Hepatocyte (in vitro differentiated cells): ENCODE results near the gene CCDC13. TPM values are rescaled to one million over a fixed set of nuclear protein-coding genes. Genes with fewer than 3 reads are reported as not detected.

Source experiments
- DNase-seq: peaks from one replicate; pipeline ENCODE4 v3.0.0-alpha.2; 2016; ENCODE audit warnings: low spot score
- H2AFZ ChIP-seq: fragments of 200-600 bp; sonication (generic); 2 replicates; pipeline ENCODE4 v1.6.0; 2016; ENCODE audit warnings: antibody characterized with exemption, mild to moderate bottlenecking
- H3K27ac ChIP-seq: fragments of 200-600 bp; sonication (generic); 2 replicates; pipeline ENCODE4 v1.5.1; 2016; ENCODE audit warnings: mild to moderate bottlenecking
- H3K27me3 ChIP-seq: fragments of 200-600 bp; sonication (generic); 2 replicates; pipeline ENCODE4 v1.6.1; 2016
- H3K36me3 ChIP-seq: fragments of 200-600 bp; sonication (generic); replicated peaks from 2 replicates; pipeline ENCODE4 v1.5.1; 2016; ENCODE audit warnings: low read depth; ENCODE audit not compliant: insufficient read depth
- H3K4me1 ChIP-seq: fragments of 200-600 bp; sonication (generic); 2 replicates; pipeline ENCODE4 v1.5.1; 2016; ENCODE audit warnings: mild to moderate bottlenecking, moderate library complexity; ENCODE audit not compliant: insufficient read depth
- H3K4me2 ChIP-seq: fragments of 200-600 bp; sonication (generic); 2 replicates; pipeline ENCODE4 v1.6.0; 2016
- H3K4me3 ChIP-seq: fragments of 200-600 bp; sonication (generic); 2 replicates; pipeline ENCODE4 v1.5.1; 2016; ENCODE audit warnings: mild to moderate bottlenecking
- H3K79me2 ChIP-seq: fragments of 200-600 bp; sonication (generic); 2 replicates; pipeline ENCODE4 v1.6.0; 2017; ENCODE audit warnings: mild to moderate bottlenecking
- H3K9me2 ChIP-seq: fragments of 200-600 bp; sonication (generic); replicated peaks from 2 replicates; pipeline ENCODE4 v1.6.0; 2017; ENCODE audit warnings: mild to moderate bottlenecking; ENCODE audit not compliant: insufficient read depth
- H3K9me3 ChIP-seq: fragments of 200-600 bp; sonication (generic); 2 replicates; pipeline ENCODE4 v1.5.1; 2016; ENCODE audit warnings: low read depth, mild to moderate bottlenecking
- H4K20me1 ChIP-seq: fragments of 200-600 bp; sonication (generic); 2 replicates; pipeline ENCODE4 v1.6.0; 2016; ENCODE audit warnings: mild to moderate bottlenecking; ENCODE audit not compliant: insufficient read depth, poor library complexity, severe bottlenecking
- EZH2 ChIP-seq: fragments of 200-600 bp; sonication (generic); IDR thresholded peaks from 2 replicates; pipeline ENCODE4 v1.6.1; 2016; ENCODE audit warnings: antibody characterized with exemption, mild to moderate bottlenecking, borderline replicate concordance
- EZH2phosphoT487 ChIP-seq: fragments of 200-600 bp; sonication (generic); IDR thresholded peaks from one replicate; pipeline ENCODE4 v1.6.1; 2018; ENCODE audit warnings: antibody characterized with exemption, mild to moderate bottlenecking, low read depth, moderate library complexity; ENCODE audit not compliant: unreplicated experiment, severe bottlenecking
- WGBS: methylation state at CpG from one replicate; pipeline ENCODE4 v1.1.6; 2016; ENCODE audit warnings: low lambda C conversion rate; ENCODE audit errors: missing lambda C conversion rate; 5-methylcytosine and 5-hydroxymethylcytosine counted together
- polyA plus RNA-seq: library from polyadenylated mRNA; unstranded; fragments of >200 nt; fragmentation: Nextera tagmentation; extraction: Ambion mirVana; gene quantifications from 2 replicates; pipeline ENCODE4 v1.2.1, GENCODE V29; 2016
- total RNA-seq: library from RNA; depleted of rRNA; stranded (reverse); fragments of >200 nt; gene quantifications from 2 replicates; pipeline ENCODE4 v1.2.3, GENCODE V29; 2014
- TF ChIP-seq, protein P1 (sequence below): fragments of 200-600 bp; sonication (generic); IDR thresholded peaks from 2 replicates; pipeline ENCODE4 v1.5.1; 2016; ENCODE audit warnings: antibody characterized with exemption, mild to moderate bottlenecking; ENCODE audit not compliant: poor library complexity

CCDC13 gene
- total and polyA plus RNA-seq, 2 experiments from 2014 or later, result 0.63 TPM; not detected in 1

- WGBS, result 84% methylated on average over 6 of the region's 6 CpGs
- H3K4me2 ChIP-seq, result no peak overlapping the region
- no peaks in the 10 kb centered on the region for H3K79me2 ChIP-seq
- peaks cover 8% of the 10 kb centered on the region for H3K4me1 ChIP-seq
- no peak for DNase-seq
- H3K36me3 ChIP-seq, result no peaks in the 10 kb centered on the region
- H3K27ac ChIP-seq, result peak overlapping the region; percentile 20
- no peaks in the 10 kb centered on the region for H3K9me2 ChIP-seq
- H3K27me3 ChIP-seq, result no peaks in the 10 kb centered on the region
- no peaks in the 10 kb centered on the region for H4K20me1 ChIP-seq
- H2AFZ ChIP-seq, result no peak overlapping the region
- TF ChIP-seq EZH2 (no peak), EZH2phosphoT487 (no peak)
- TF ChIP-seq, protein P1, sequence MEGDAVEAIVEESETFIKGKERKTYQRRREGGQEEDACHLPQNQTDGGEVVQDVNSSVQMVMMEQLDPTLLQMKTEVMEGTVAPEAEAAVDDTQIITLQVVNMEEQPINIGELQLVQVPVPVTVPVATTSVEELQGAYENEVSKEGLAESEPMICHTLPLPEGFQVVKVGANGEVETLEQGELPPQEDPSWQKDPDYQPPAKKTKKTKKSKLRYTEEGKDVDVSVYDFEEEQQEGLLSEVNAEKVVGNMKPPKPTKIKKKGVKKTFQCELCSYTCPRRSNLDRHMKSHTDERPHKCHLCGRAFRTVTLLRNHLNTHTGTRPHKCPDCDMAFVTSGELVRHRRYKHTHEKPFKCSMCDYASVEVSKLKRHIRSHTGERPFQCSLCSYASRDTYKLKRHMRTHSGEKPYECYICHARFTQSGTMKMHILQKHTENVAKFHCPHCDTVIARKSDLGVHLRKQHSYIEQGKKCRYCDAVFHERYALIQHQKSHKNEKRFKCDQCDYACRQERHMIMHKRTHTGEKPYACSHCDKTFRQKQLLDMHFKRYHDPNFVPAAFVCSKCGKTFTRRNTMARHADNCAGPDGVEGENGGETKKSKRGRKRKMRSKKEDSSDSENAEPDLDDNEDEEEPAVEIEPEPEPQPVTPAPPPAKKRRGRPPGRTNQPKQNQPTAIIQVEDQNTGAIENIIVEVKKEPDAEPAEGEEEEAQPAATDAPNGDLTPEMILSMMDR, result no peak
- no peaks in the 10 kb centered on the region for H3K9me3 ChIP-seq
- no peak overlapping the region for H3K4me3 ChIP-seq
Measured at GRCh38 chr3:42762046-42762724, 10.9 kb downstream of the CCDC13 start.

GRCh38 chr3:42758126-42758525 lies 14.9 kb downstream of the CCDC13 start:
- no peak for DNase-seq
- Histone ChIP-seq H3K27ac (no peak overlapping the region), H3K4me1 (peaks cover 8% of the 10 kb centered on the region), H3K79me2 (no peaks in the 10 kb centered on the region), H3K9me3 (no peaks in the 10 kb centered on the region), H3K9me2 (no peaks in the 10 kb centered on the region), H3K4me2 (no peak overlapping the region), H2AFZ (no peak overlapping the region), H3K4me3 (no peak overlapping the region), H3K27me3 (no peaks in the 10 kb centered on the region), H4K20me1 (no peaks in the 10 kb centered on the region), H3K36me3 (no peaks in the 10 kb centered on the region)
- TF ChIP-seq, protein P1, result no peak
- WGBS, result 90% methylated on average over 11 of the region's 11 CpGs

DNA sequence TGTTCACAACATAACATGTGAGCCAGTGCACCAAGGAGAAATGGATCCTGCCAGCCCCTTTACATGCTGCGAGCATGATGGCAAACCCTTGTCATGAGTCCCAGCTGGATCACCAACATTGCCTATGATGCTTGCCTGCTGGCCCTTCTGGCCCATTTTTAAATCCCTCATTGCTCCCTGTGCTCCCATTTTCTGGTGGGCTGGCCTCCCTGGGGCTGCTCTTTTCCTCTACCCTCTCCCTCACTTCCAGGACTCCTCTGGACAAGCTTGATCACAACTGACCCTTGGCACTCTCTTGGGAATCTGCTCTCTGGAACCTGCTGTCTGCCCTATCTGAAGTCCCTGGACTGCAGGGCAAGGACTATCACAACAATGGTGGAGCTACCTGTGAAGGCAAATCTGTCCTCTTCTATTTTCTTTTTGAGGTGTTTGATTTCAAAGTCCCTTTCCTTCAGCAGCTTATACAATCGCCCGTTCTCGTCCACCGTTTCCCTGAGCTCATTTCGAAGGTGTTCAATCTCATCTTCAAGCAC lies 16.3 kb downstream of the CCDC13 start:
- Histone ChIP-seq H3K4me3 (no peak overlapping the region), H3K79me2 (no peaks in the 10 kb centered on the region), H3K4me2 (no peak overlapping the region), H3K36me3 (no peaks in the 10 kb centered on the region), H3K9me2 (no peaks in the 10 kb centered on the region), H3K9me3 (no peaks in the 10 kb centered on the region), H3K27me3 (no peaks in the 10 kb centered on the region), H2AFZ (no peak overlapping the region), H4K20me1 (no peaks in the 10 kb centered on the region), H3K4me1 (no peaks in the 10 kb centered on the region), H3K27ac (peak overlapping the region; percentile 71)
- TF ChIP-seq, protein P1, result no peak
- no peak for TF ChIP-seq EZH2phosphoT487
- TF ChIP-seq EZH2, result no peak
- WGBS, result 92% methylated on average over 6 of the region's 6 CpGs
- no peak for DNase-seq
